Endodermal cell (in vitro differentiated cells): Measurements from ENCODE around the gene MB21D2. TPM values are rescaled to one million over a fixed set of nuclear protein-coding genes. Genes with fewer than 3 reads are reported as not detected.

Experiments
- DNase-seq: peaks from one replicate; pipeline ENCODE4 v3.0.0-alpha.2; 2017
- H3K27ac ChIP-seq: 2 replicates; pipeline ENCODE4 v1.5.1; 2013; ENCODE audit warnings: mild to moderate bottlenecking, low read depth, low read length, moderate library complexity
- H3K27me3 ChIP-seq: 2 replicates; pipeline ENCODE4 v1.6.1; 2013; ENCODE audit warnings: mild to moderate bottlenecking, low read length, moderate library complexity; ENCODE audit not compliant: insufficient read depth, control insufficient read depth, poor library complexity, severe bottlenecking
- H3K36me3 ChIP-seq: 2 replicates; pipeline ENCODE4 v1.7.0; 2013; ENCODE audit warnings: mild to moderate bottlenecking, low read length, moderate library complexity; ENCODE audit not compliant: control insufficient read depth, insufficient read depth
- H3K4me1 ChIP-seq: one replicate; pipeline ENCODE4 v1.7.0; 2013; ENCODE audit warnings: low read length; ENCODE audit not compliant: control insufficient read depth, insufficient read depth
- H3K4me3 ChIP-seq: 2 replicates; pipeline ENCODE4 v1.5.1; 2013; ENCODE audit warnings: mild to moderate bottlenecking, low read length, moderate library complexity
- H3K9ac ChIP-seq: 2 replicates; pipeline ENCODE4 v1.6.1; 2013; ENCODE audit warnings: mild to moderate bottlenecking, low read length, moderate library complexity; ENCODE audit not compliant: poor library complexity, severe bottlenecking; ENCODE audit errors: extremely low read depth
- H3K9me3 ChIP-seq: 2 replicates; pipeline ENCODE4 v1.6.1; 2013; ENCODE audit warnings: mild to moderate bottlenecking, low read length, moderate library complexity; ENCODE audit not compliant: control insufficient read depth
- H3K27ac Mint-ChIP-seq: 2 replicates; pipeline ENCODE4 v1.8.0; 2020; ENCODE audit warnings: mixed read lengths
- H3K27me3 Mint-ChIP-seq: 2 replicates; pipeline ENCODE4 v1.8.0; 2021; ENCODE audit warnings: mild to moderate bottlenecking, mixed read lengths; ENCODE audit not compliant: insufficient read depth
- H3K36me3 Mint-ChIP-seq: 2 replicates; pipeline ENCODE4 v1.8.0; 2020; ENCODE audit warnings: low read depth, mixed read lengths
- H3K4me1 Mint-ChIP-seq: 2 replicates; pipeline ENCODE4 v1.8.0; 2020; ENCODE audit warnings: mixed read lengths
- H3K4me3 Mint-ChIP-seq: 2 replicates; pipeline ENCODE4 v1.8.0; 2020; ENCODE audit warnings: mild to moderate bottlenecking, moderate library complexity, mixed read lengths
- H3K9me3 Mint-ChIP-seq: 2 replicates; pipeline ENCODE4 v1.8.0; 2020; ENCODE audit warnings: mild to moderate bottlenecking, mixed read lengths
- WGBS, 2 experiments: methylation state at CpG; one replicate each; pipeline versions ENCODE4 v1.1.5 to v1.1.7; 2013; ENCODE audit warnings: missing lambda C conversion rate in 2 of 2, mixed read lengths in 1 of 2; ENCODE audit not compliant: insufficient coverage in 1 of 2, insufficient read length in 1 of 2; 5-methylcytosine and 5-hydroxymethylcytosine counted together
- total RNA-seq, 2 donors: library from RNA; stranded (reverse); fragmentation: NEBNext Ultra II Directional in 1 of 2; extraction: Animal tissue kit (Norgen Biotek cat#: 25700) in 1 of 2; gene quantifications; 2 replicates in 1 of 2; 3 replicates in 1 of 2; pipeline ENCODE4 v1.2.1, GENCODE V29; 2021
- TF ChIP-seq, protein P1 (sequence below): fragments of 200-600 bp; sonication (generic); conservative IDR thresholded peaks from 2 replicates; pipeline ENCODE4 v1.5.0; 2021; ENCODE audit warnings: antibody characterized with exemption, mild to moderate bottlenecking

The MB21D2 gene
- total RNA-seq, 2 donors from 2014 or later, result 5.7 to 6.9 TPM

DNA sequence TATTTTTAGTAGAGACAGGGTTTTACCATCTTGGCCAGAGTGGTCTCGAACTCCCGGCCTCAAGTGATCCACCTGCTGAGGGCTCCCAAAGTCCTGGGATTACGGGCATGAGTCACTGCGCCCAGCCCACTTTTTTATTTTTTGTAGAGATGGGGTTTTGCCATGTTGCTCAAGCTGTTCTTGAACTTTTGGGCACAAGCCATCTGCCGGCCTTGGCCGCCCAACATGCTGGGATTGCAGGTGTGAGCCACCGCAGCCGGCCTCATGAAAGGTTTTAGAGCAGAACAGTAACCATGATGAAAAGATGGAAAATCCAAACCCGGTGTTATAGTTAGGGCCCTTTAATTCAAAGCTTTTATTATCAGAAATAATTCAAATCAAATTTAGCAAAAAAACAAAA, 15.6 kb upstream of the MB21D2 start:
- Histone ChIP-seq H3K36me3 (no peaks in the 10 kb centered on the region), H3K4me1 (peaks cover 9% of the 10 kb centered on the region), H3K9ac (no peak overlapping the region), H3K4me3 (no peak overlapping the region), H3K27me3 (no peaks in the 10 kb centered on the region), H3K9me3 (no peaks in the 10 kb centered on the region), H3K27ac (no peak overlapping the region)
- H3K4me1 Mint-ChIP-seq, result peaks cover 14% of the 10 kb centered on the region
- no peak overlapping the region for H3K4me3 Mint-ChIP-seq
- 81 to 90% methylated on average over 3 to 9 of the region's 9 CpGs for WGBS, 2 experiments
- TF ChIP-seq, protein P1, sequence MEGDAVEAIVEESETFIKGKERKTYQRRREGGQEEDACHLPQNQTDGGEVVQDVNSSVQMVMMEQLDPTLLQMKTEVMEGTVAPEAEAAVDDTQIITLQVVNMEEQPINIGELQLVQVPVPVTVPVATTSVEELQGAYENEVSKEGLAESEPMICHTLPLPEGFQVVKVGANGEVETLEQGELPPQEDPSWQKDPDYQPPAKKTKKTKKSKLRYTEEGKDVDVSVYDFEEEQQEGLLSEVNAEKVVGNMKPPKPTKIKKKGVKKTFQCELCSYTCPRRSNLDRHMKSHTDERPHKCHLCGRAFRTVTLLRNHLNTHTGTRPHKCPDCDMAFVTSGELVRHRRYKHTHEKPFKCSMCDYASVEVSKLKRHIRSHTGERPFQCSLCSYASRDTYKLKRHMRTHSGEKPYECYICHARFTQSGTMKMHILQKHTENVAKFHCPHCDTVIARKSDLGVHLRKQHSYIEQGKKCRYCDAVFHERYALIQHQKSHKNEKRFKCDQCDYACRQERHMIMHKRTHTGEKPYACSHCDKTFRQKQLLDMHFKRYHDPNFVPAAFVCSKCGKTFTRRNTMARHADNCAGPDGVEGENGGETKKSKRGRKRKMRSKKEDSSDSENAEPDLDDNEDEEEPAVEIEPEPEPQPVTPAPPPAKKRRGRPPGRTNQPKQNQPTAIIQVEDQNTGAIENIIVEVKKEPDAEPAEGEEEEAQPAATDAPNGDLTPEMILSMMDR, result no peak
- no peaks in the 10 kb centered on the region for H3K27me3 Mint-ChIP-seq
- no peaks in the 10 kb centered on the region for H3K36me3 Mint-ChIP-seq
- DNase-seq, result no peak
- no peaks in the 10 kb centered on the region for H3K9me3 Mint-ChIP-seq
- no peak overlapping the region for H3K27ac Mint-ChIP-seq

DNA sequence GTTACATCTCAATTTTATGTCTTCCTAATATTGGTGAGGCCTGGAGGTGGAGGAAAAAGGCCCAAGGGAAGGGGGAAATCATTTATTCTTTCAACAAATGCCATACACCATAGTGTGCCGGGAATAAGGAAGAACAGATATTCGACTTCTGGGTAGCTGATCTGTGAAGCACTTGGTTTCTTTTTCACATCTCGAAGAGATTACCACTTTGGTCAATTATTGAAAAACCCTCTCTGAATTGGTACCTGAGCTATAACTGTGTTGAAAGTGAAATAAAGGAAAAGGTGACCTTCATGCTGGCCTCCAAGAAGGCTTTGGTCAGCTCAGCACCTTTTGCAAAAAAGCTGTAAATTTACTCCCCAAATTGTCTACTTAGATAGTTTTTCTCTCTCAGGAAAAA, 14.2 kb upstream of the MB21D2 start:
- no peak overlapping the region for H3K27ac Mint-ChIP-seq
- Histone ChIP-seq H3K36me3 (no peaks in the 10 kb centered on the region), H3K9me3 (no peaks in the 10 kb centered on the region), H3K27me3 (no peaks in the 10 kb centered on the region), H3K9ac (no peak overlapping the region), H3K4me1 (peaks cover 10% of the 10 kb centered on the region), H3K4me3 (no peak overlapping the region), H3K27ac (no peak overlapping the region)
- TF ChIP-seq, protein P1, result no peak
- no peaks in the 10 kb centered on the region for H3K27me3 Mint-ChIP-seq
- no peak overlapping the region for H3K4me3 Mint-ChIP-seq
- DNase-seq, result no peak
- no peaks in the 10 kb centered on the region for H3K9me3 Mint-ChIP-seq
- 90 to 95% methylated on average over 2 to 3 of the region's 3 CpGs for WGBS, 2 experiments
- no peaks in the 10 kb centered on the region for H3K36me3 Mint-ChIP-seq
- peaks cover 20% of the 10 kb centered on the region for H3K4me1 Mint-ChIP-seq

DNA sequence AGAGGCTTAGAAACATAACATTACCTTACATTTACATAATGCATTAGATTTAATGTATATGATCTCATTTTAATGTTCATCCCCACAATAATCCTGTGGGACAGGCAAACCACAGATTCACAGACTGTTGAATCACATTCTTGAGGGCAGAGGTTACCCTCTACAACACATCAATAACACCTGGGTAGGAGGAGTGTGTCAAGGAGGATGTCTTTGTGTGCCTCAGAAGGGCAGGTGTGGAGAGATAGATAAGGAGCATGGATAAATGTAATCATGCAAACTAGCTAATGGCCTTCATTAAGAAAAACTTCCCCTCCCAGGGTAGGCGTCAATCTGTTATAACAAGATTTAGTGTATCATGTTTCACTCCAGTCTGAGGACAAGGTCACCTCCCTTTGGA, 12.9 kb upstream of the MB21D2 start:
- Mint-ChIP-seq H3K4me3 (no peak overlapping the region), H3K27me3 (no peaks in the 10 kb centered on the region), H3K36me3 (no peaks in the 10 kb centered on the region), H3K4me1 (peaks cover 21% of the 10 kb centered on the region), H3K27ac (no peak overlapping the region), H3K9me3 (no peaks in the 10 kb centered on the region)
- no peak overlapping the region for H3K4me3 ChIP-seq
- H3K4me1 ChIP-seq, result peaks cover 12% of the 10 kb centered on the region
- WGBS, 2 experiments, result 68% methylated on average over 1 of the region's 1 CpG; no CpG with 5 or more reads in 1 of the 2 experiments
- no peaks in the 10 kb centered on the region for H3K36me3 ChIP-seq
- TF ChIP-seq, protein P1, result no peak
- H3K27ac ChIP-seq, result no peak overlapping the region
- H3K27me3 ChIP-seq, result no peaks in the 10 kb centered on the region
- peak; percentile 59 for DNase-seq
- H3K9ac ChIP-seq, result no peak overlapping the region
- no peaks in the 10 kb centered on the region for H3K9me3 ChIP-seq
